ENCODE data around the gene MAGI2.

The MAGI2 gene

GRCh38 chr7:79401254-79401653, 52.2 kb downstream of the MAGI2 start:
- DNase-seq (ENCODE audit: extremely low spot score): no peak
- CTCF ChIA-PET: no interaction called here

GRCh38 chr7:79400222-79400621, 53.2 kb downstream of the MAGI2 start:
- ChIA-PET POLR2A (no interaction called here), CTCF (no interaction called here)
- TF ChIP-seq, protein P1, sequence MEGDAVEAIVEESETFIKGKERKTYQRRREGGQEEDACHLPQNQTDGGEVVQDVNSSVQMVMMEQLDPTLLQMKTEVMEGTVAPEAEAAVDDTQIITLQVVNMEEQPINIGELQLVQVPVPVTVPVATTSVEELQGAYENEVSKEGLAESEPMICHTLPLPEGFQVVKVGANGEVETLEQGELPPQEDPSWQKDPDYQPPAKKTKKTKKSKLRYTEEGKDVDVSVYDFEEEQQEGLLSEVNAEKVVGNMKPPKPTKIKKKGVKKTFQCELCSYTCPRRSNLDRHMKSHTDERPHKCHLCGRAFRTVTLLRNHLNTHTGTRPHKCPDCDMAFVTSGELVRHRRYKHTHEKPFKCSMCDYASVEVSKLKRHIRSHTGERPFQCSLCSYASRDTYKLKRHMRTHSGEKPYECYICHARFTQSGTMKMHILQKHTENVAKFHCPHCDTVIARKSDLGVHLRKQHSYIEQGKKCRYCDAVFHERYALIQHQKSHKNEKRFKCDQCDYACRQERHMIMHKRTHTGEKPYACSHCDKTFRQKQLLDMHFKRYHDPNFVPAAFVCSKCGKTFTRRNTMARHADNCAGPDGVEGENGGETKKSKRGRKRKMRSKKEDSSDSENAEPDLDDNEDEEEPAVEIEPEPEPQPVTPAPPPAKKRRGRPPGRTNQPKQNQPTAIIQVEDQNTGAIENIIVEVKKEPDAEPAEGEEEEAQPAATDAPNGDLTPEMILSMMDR (IDR thresholded peaks at IDR 0.05; ENCODE audit: control extremely low read depth, extremely low read depth, low read depth, missing control alignments): no peak

More at GRCh38 chr7:79401254-79401653, 52.2 kb downstream of the MAGI2 start:
- POLR2A ChIA-PET: no interaction called here
- TF ChIP-seq, protein P1 (IDR thresholded peaks at IDR 0.05; ENCODE audit: control extremely low read depth, extremely low read depth, low read depth, missing control alignments): no peak

GRCh38 chr7:79398138-79398749, 55.2 kb downstream of the MAGI2 start:
- DNase-seq (ENCODE audit: extremely low spot score): no peak
- TF ChIP-seq, protein P1 (IDR thresholded peaks at IDR 0.05; ENCODE audit: control extremely low read depth, extremely low read depth, low read depth, missing control alignments): no peak
- ChIA-PET CTCF (interaction anchor here (1.1 kb wide), 1 partner anchor 12 kb away, joined by 5 read pairs; no protein-coding TSS in a partner anchor), POLR2A (no interaction called here)

More at GRCh38 chr7:79400222-79400621, 53.2 kb downstream of the MAGI2 start:
- no peak for DNase-seq (ENCODE audit: extremely low spot score)

- ChIA-PET POLR2A (no interaction called here), CTCF (no interaction called here)
- no peak for DNase-seq (ENCODE audit: extremely low spot score)
- TF ChIP-seq, protein P1 (IDR thresholded peaks at IDR 0.05; ENCODE audit: control extremely low read depth, extremely low read depth, low read depth, missing control alignments): no peak
Measured at GRCh38 chr7:79386688-79387422, 66.6 kb downstream of the MAGI2 start.

- DNase-seq (ENCODE audit: extremely low spot score): no peak
- ChIA-PET POLR2A (no interaction called here), CTCF (interaction anchor here (1.0 kb wide), 1 partner anchor 14 kb away, joined by 3 read pairs; no protein-coding TSS in a partner anchor)
- TF ChIP-seq, protein P1 (IDR thresholded peaks at IDR 0.05; ENCODE audit: control extremely low read depth, extremely low read depth, low read depth, missing control alignments): no peak
Measured at GRCh38 chr7:79381921-79382320, 71.5 kb downstream of the MAGI2 start.

GRCh38 chr7:79377097-79377496, 76.4 kb downstream of the MAGI2 start:
- TF ChIP-seq, protein P1 (IDR thresholded peaks at IDR 0.05; ENCODE audit: control extremely low read depth, extremely low read depth, low read depth, missing control alignments): no peak
- POLR2A ChIA-PET: no interaction called here
- CTCF ChIA-PET: interaction anchor here (1.2 kb wide), 1 partner anchor 12 kb away, joined by 4 read pairs; no protein-coding TSS in a partner anchor
- no peak for DNase-seq (ENCODE audit: extremely low spot score)
